Activated naive CD8-positive, alpha-beta T cell treated with anti-CD3 and anti-CD28 coated beads, Interleukin-2, amount 50 U/mL, for 24 hours (primary cell): Measurements from ENCODE around the gene SLC7A1.

ENCODE experiments used
- ATAC-seq: fragments of 150-1000 bp; cut with Tn5 transposase; one replicate; pipeline ENCODE4 v1.10.0; 2021
- DNase-seq: peaks from one replicate; pipeline ENCODE4 v3.0.0; 2021
- H3K27ac Mint-ChIP-seq: one replicate; pipeline ENCODE4 v1.8.0; 2021; ENCODE audit warnings: mild to moderate bottlenecking, mixed read lengths
- H3K27me3 Mint-ChIP-seq: one replicate; pipeline ENCODE4 v1.8.0; 2021; ENCODE audit warnings: mixed read lengths
- H3K36me3 Mint-ChIP-seq: one replicate; pipeline ENCODE4 v1.8.0; 2021; ENCODE audit warnings: low read depth, mixed read lengths
- H3K4me1 Mint-ChIP-seq: one replicate; pipeline ENCODE4 v1.8.0; 2021; ENCODE audit warnings: mixed read lengths
- H3K4me3 Mint-ChIP-seq: one replicate; pipeline ENCODE4 v1.8.0; 2021; ENCODE audit warnings: mild to moderate bottlenecking, moderate library complexity, mixed read lengths
- H3K9me3 Mint-ChIP-seq: one replicate; pipeline ENCODE4 v1.8.0; 2021; ENCODE audit warnings: mixed read lengths

Gene SLC7A1

GRCh38 chr13:29556742-29557141 is 38.7 kb downstream of the SLC7A1 start:
- DNase-seq, result no peak
- Mint-ChIP-seq H3K9me3 (no peaks in the 10 kb centered on the region), H3K27me3 (no peaks in the 10 kb centered on the region), H3K4me3 (no peak overlapping the region), H3K27ac (no peak overlapping the region), H3K36me3 (peaks cover 33% of the 10 kb centered on the region), H3K4me1 (peaks cover 6% of the 10 kb centered on the region)
- no peak for ATAC-seq

GRCh38 chr13:29551214-29551613 is 44.3 kb downstream of the SLC7A1 start:
- H3K4me3 Mint-ChIP-seq, result no peak overlapping the region

DNA sequence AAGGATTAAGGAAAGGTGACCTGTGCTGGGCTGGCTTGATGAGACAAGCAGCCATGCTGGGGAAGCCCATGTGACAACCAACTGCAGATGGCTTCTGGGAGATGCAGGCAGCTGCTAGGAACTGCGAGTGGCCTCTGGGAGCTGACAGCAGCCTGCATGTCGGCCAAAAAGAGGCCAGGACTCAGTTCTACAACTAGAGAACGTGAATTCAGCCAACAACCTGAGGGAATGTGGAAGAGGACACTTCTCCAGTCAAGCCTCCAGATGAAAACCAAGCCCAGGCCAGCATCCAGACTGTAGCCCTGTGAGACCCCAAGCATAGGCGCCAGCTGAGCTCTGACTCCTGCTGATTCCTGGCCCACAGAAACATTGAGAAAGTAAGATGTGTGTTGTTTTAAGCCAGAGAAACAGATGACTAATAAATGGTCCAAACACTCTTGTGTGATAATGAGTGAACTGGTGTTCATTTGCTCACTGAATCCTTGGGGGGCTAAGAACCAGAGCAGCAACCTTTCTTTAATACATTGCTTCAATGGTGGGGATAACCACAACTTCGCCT is 45.0 kb downstream of the SLC7A1 start:
- H3K4me3 Mint-ChIP-seq, result no peak overlapping the region
- H3K9me3 Mint-ChIP-seq, result no peaks in the 10 kb centered on the region
- H3K27me3 Mint-ChIP-seq, result no peaks in the 10 kb centered on the region
- peaks cover 79% of the 10 kb centered on the region for H3K36me3 Mint-ChIP-seq
- DNase-seq, result no peak
- H3K4me1 Mint-ChIP-seq, result peaks cover 6% of the 10 kb centered on the region
- ATAC-seq, result no peak
- H3K27ac Mint-ChIP-seq, result no peak overlapping the region

More at GRCh38 chr13:29551214-29551613, 44.3 kb downstream of the SLC7A1 start:
- H3K27me3 Mint-ChIP-seq, result no peaks in the 10 kb centered on the region
- no peaks in the 10 kb centered on the region for H3K9me3 Mint-ChIP-seq
- H3K27ac Mint-ChIP-seq, result no peak overlapping the region
- H3K4me1 Mint-ChIP-seq, result peaks cover 6% of the 10 kb centered on the region
- no peak for ATAC-seq
- peaks cover 75% of the 10 kb centered on the region for H3K36me3 Mint-ChIP-seq
- no peak for DNase-seq

DNA sequence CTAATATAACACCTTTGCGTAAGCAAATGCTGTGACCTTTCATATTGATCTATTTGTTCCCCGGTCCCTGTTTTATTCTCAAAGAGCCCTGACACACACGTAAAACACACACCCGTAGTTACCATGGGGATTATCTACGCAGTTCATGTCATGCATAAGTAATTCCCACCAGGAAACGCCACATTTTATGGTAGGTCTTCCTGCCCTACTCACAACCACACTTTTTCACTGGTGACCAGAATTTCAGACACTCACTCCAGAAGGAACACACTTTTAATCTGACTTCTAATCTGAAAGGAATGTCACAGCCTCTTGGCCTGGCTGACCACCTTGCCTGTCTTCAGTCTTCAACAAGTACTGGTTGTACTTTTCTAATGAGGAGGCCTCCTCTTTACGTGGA is 46.8 kb downstream of the SLC7A1 start:
- Mint-ChIP-seq H3K9me3 (no peaks in the 10 kb centered on the region), H3K27me3 (no peaks in the 10 kb centered on the region), H3K27ac (no peak overlapping the region), H3K4me3 (no peak overlapping the region), H3K36me3 (peaks cover 75% of the 10 kb centered on the region), H3K4me1 (peaks cover 18% of the 10 kb centered on the region)
- DNase-seq, result no peak
- no peak for ATAC-seq

DNA sequence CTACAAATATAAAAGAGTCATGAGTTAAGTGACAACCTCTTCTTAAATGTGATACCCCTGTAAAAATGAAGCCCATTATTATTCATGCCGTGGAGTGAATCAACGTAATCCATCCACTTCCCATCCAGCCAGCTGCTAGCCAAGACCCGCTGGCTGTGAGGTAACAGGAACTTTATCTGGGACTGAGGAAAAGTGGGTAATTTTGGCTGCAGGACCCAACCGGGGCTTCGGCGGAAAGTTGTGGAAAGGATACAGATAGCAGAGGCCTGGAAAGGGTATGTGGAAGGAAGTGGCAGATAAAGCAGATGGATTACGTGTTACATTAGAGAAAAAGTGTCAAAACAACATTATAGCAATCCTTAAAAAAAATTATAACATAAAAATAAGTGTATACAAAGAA is 48.3 kb downstream of the SLC7A1 start:
- Mint-ChIP-seq H3K27ac (no peak overlapping the region), H3K4me3 (no peak overlapping the region), H3K4me1 (peaks cover 34% of the 10 kb centered on the region), H3K27me3 (no peaks in the 10 kb centered on the region), H3K36me3 (peaks cover 65% of the 10 kb centered on the region), H3K9me3 (no peaks in the 10 kb centered on the region)
- DNase-seq (no peak), ATAC-seq (no peak)

DNA sequence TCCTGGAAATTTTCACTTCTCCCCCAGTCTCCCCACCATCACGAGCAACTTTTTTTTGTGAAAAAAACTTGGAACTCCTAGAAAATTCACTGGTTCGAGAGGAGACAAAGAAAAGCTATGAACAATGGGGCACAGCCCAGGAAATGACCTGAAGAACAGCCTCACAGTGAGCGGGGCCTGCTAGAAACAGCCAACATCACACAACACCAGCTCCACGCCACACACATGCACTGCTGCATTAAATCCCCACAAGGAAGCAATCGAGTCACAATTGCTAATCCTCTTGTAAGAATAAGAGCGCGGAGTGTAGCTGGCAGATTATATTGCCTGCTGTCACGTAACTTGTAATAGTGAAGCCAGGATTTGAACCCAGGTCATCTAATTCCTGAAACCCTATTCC is 48.8 kb downstream of the SLC7A1 start:
- no peak overlapping the region for H3K4me3 Mint-ChIP-seq
- peaks cover 38% of the 10 kb centered on the region for H3K4me1 Mint-ChIP-seq
- no peaks in the 10 kb centered on the region for H3K9me3 Mint-ChIP-seq
- H3K27ac Mint-ChIP-seq, result no peak overlapping the region
- DNase-seq (no peak), ATAC-seq (no peak)
- H3K36me3 Mint-ChIP-seq, result peaks cover 60% of the 10 kb centered on the region
- H3K27me3 Mint-ChIP-seq, result no peaks in the 10 kb centered on the region

GRCh38 chr13:29545988-29546387 is 49.5 kb downstream of the SLC7A1 start:
- no peak overlapping the region for H3K4me3 Mint-ChIP-seq
- no peak overlapping the region for H3K27ac Mint-ChIP-seq
- H3K36me3 Mint-ChIP-seq, result peaks cover 60% of the 10 kb centered on the region
- DNase-seq (no peak), ATAC-seq (no peak)
- no peaks in the 10 kb centered on the region for H3K9me3 Mint-ChIP-seq
- H3K27me3 Mint-ChIP-seq, result no peaks in the 10 kb centered on the region
- peaks cover 45% of the 10 kb centered on the region for H3K4me1 Mint-ChIP-seq

DNA sequence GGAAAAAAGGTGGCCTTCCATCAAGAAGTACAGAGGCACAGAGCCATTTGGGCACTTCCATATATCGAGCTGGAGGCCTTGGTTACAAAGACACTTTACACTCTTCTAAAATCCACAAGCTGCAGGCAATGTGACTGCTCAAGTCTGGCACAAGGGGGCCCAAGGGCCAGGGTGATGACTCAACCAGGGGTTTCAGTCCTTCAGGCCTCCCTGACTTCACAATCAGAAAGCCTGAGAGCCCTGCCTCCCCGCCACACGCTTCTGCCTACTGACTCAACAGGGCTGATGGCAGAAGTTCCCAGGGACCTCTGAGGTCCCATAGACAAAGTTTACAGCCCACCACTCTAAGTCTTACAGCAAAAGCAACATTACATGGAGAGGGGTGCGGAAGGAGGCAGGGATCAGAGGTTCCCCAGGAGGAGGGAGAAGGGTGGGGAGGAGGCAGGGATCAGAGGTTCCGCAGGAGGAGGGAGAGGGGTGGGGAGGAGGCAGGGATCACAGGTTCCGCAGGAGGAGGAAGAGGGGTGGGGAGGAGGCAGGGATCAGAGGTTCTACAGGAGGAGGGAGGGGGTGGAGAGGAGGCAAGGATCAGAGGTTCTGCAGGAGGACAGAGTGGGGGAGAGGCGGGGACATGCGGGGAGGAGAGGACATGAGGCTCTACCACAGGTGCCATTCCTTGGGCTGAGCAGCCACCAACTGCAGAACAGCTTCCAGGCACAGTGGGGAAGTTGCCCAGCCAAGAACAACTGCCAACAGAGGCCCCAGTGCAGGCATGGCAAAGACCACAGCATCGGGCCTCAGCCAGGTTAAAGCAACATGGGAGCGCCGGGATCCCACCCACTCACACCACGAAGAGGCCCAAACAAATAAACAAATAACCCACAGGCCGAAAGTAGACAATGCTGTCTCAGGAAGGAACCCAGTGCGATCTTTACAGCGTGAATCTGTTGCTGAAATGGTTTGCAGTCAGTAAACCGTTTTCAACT is 52.0 kb downstream of the SLC7A1 start:
- peak overlapping the region; percentile 62 for H3K27ac Mint-ChIP-seq

DNA sequence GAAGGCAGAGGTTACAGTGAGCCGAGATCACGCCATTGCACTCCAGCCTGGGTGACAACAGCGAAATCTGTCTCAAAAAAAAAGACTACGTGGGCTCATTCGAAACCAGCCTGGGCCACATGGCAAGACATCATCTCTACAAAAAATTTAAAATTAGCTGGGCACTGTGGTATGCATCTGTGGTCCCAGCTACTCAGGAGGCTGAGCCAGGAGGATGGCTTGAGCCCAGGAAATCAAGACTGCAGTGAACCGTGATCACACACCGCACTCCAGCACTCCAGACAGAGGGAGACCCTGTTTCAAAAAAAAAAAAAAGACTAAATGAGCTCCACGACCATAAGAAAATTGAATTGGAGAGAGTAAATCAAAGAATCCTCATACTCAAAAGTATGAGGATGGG is 53.1 kb downstream of the SLC7A1 start:
- H3K4me1 Mint-ChIP-seq, result peaks cover 55% of the 10 kb centered on the region
- H3K4me3 Mint-ChIP-seq, result no peak overlapping the region
- H3K27ac Mint-ChIP-seq, result peak overlapping the region; percentile 62
- no peaks in the 10 kb centered on the region for H3K9me3 Mint-ChIP-seq
- peaks cover 50% of the 10 kb centered on the region for H3K36me3 Mint-ChIP-seq
- H3K27me3 Mint-ChIP-seq, result no peaks in the 10 kb centered on the region
- DNase-seq (no peak), ATAC-seq (no peak)

More for the DNA sequence above, 52.0 kb downstream of the SLC7A1 start:
- ATAC-seq (peak; percentile 94), DNase-seq (peak; percentile 65)
- Mint-ChIP-seq H3K9me3 (no peaks in the 10 kb centered on the region), H3K4me1 (peaks cover 53% of the 10 kb centered on the region), H3K36me3 (peaks cover 48% of the 10 kb centered on the region), H3K27me3 (no peaks in the 10 kb centered on the region), H3K4me3 (peak overlapping the region; percentile 42)

GRCh38 chr13:29541400-29541799 is 54.1 kb downstream of the SLC7A1 start:
- Mint-ChIP-seq H3K27me3 (no peaks in the 10 kb centered on the region), H3K36me3 (peaks cover 45% of the 10 kb centered on the region), H3K4me3 (no peak overlapping the region), H3K9me3 (no peaks in the 10 kb centered on the region), H3K27ac (peak overlapping the region; percentile 62), H3K4me1 (peaks cover 53% of the 10 kb centered on the region)
- DNase-seq, result peak; percentile 12
- peak; percentile 77 for ATAC-seq

DNA sequence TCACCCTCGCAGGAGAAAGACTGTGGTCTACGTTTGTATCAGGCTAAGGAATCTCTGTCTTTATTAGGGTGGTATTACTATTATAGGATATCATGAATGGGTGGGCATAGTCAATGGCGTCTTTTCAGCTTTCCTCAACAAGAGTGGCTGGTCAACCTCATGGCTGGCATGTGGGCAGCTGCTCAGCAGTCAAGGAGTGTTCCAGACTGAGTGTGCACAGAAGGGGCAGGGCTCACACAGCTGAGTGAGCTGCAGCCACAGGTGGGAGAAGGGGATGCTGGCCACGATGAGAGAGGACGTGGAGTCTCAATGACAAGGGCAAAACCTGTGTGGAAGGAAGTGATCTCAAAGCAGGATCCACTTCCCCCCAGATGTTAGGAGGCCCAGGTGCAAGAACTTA is 54.7 kb downstream of the SLC7A1 start:
- Mint-ChIP-seq H3K27ac (peak overlapping the region; percentile 62), H3K27me3 (no peaks in the 10 kb centered on the region), H3K4me1 (peaks cover 52% of the 10 kb centered on the region), H3K9me3 (no peaks in the 10 kb centered on the region), H3K36me3 (peaks cover 47% of the 10 kb centered on the region), H3K4me3 (no peak overlapping the region)
- DNase-seq, result no peak
- no peak for ATAC-seq

GRCh38 chr13:29540334-29540733 is 55.2 kb downstream of the SLC7A1 start:
- DNase-seq (no peak), ATAC-seq (no peak)
- peaks cover 51% of the 10 kb centered on the region for H3K4me1 Mint-ChIP-seq
- H3K36me3 Mint-ChIP-seq, result peaks cover 49% of the 10 kb centered on the region
- no peaks in the 10 kb centered on the region for H3K9me3 Mint-ChIP-seq
- H3K4me3 Mint-ChIP-seq, result no peak overlapping the region
- H3K27me3 Mint-ChIP-seq, result no peaks in the 10 kb centered on the region
- H3K27ac Mint-ChIP-seq, result no peak overlapping the region

DNA sequence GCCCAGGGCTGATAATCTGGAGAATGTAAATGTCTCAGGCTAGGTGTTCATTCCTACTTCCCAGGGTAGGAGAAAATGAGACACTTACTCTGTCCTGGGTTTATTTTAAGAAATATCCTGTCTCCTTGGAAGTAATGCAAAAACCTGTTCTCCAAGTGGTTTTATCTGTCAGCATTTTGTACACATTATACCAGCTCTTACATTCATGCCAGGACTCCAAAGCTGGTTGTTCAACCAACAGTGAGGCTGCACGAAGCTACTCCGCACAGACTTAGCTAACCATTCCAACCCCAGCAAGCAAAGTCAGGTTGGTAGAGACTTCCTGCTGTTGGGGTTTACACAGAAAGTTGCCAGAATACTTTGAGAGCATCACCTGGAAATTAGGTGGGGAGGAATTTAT is 55.6 kb downstream of the SLC7A1 start:
- DNase-seq, result no peak
- Mint-ChIP-seq H3K4me1 (peaks cover 49% of the 10 kb centered on the region), H3K9me3 (no peaks in the 10 kb centered on the region), H3K27ac (no peak overlapping the region), H3K4me3 (no peak overlapping the region), H3K27me3 (no peaks in the 10 kb centered on the region), H3K36me3 (peaks cover 49% of the 10 kb centered on the region)
- ATAC-seq, result no peak

- Mint-ChIP-seq H3K9me3 (no peaks in the 10 kb centered on the region), H3K36me3 (peaks cover 56% of the 10 kb centered on the region), H3K27me3 (no peaks in the 10 kb centered on the region), H3K27ac (no peak overlapping the region), H3K4me1 (peaks cover 37% of the 10 kb centered on the region), H3K4me3 (no peak overlapping the region)
- DNase-seq (no peak), ATAC-seq (no peak)
These were observed 56.8 kb downstream of the SLC7A1 start for GRCh38 chr13:29538652-29539040.
